ENCODE measurements around the gene IMPDH1.

The IMPDH1 gene

GRCh38 chr7:128398016-128398840, 11.6 kb downstream of the IMPDH1 start:
- Histone ChIP-seq H3K14ac (ENCODE audit: low read length in 2 of 2) (no peak overlapping the region), H3K4ac (ENCODE audit: low read depth in 1 of 2, low read length in 2 of 2) (no peak overlapping the region), H2BK120ac (ENCODE audit: low read depth, low read length) (no peak overlapping the region), H2BK15ac (ENCODE audit: low read depth, poor library complexity, severe bottlenecking) (no peak overlapping the region), H3K9ac (ENCODE audit: low read length) (no peak overlapping the region), H3K79me1 (replicated peaks; ENCODE audit: low read length, poor library complexity, severe bottlenecking) (no peaks in the 10 kb centered on the region), H4K8ac (ENCODE audit: low read length) (no peak overlapping the region), H2AK5ac (ENCODE audit: low read length, severe bottlenecking) (no peak overlapping the region), H3K18ac (ENCODE audit: low read depth in 1 of 2, low read length in 2 of 2) (no peak overlapping the region), H2AFZ (ENCODE audit: low read depth, low read length) (no peak overlapping the region), H4K91ac (ENCODE audit: low read length) (no peak overlapping the region), H3K4me2 (ENCODE audit: low read length, poor library complexity, severe bottlenecking) (no peak overlapping the region), H3K27ac (ENCODE audit: low read length, poor library complexity, severe bottlenecking) (no peak overlapping the region), H3K36me3 (ENCODE audit: control insufficient read depth in 1 of 2, insufficient read depth in 2 of 2, low read depth in 1 of 2, low read length in 2 of 2) (peaks cover 72 to 88% of the 10 kb centered on the region in 2 experiments), H3K27me3 (ENCODE audit: control insufficient read depth in 1 of 2, insufficient read depth in 1 of 2, low read length in 2 of 2) (no peaks in the 10 kb centered on the region), H3K23ac (ENCODE audit: low read length in 2 of 2) (no peak overlapping the region), H3K4me1 (ENCODE audit: control insufficient read depth, insufficient read depth, low read depth, low read length) (no peaks in the 10 kb centered on the region), H3K4me3 (ENCODE audit: insufficient read depth in 1 of 2, low read depth in 1 of 2, low read length in 2 of 2) (no peak overlapping the region), H2BK5ac (ENCODE audit: low read depth, low read length, poor library complexity, severe bottlenecking) (no peak overlapping the region), H3K9me3 (ENCODE audit: control insufficient read depth, low read length) (no peaks in the 10 kb centered on the region), H2BK12ac (ENCODE audit: low read length in 2 of 2) (no peak overlapping the region)
- peak; percentile 62 for DNase-seq
- WGBS = 72% methylated on average over 15 of the region's 16 CpGs

- H3K79me1 ChIP-seq (replicated peaks; ENCODE audit: low read length, poor library complexity, severe bottlenecking) = no peaks in the 10 kb centered on the region
- no peak overlapping the region for H2BK12ac ChIP-seq (ENCODE audit: low read length in 2 of 2)
- no peak overlapping the region for H2BK5ac ChIP-seq (ENCODE audit: low read depth, low read length, poor library complexity, severe bottlenecking)
- no peak overlapping the region for H2BK120ac ChIP-seq (ENCODE audit: low read depth, low read length)
- no peak overlapping the region for H3K9ac ChIP-seq (ENCODE audit: low read length)
- no peaks in the 10 kb centered on the region for H3K4me1 ChIP-seq (ENCODE audit: control insufficient read depth, insufficient read depth, low read depth, low read length)
- H3K4ac ChIP-seq (ENCODE audit: low read depth in 1 of 2, low read length in 2 of 2) = no peak overlapping the region
- no peak overlapping the region for H3K4me2 ChIP-seq (ENCODE audit: low read length, poor library complexity, severe bottlenecking)
- H4K8ac ChIP-seq (ENCODE audit: low read length) = no peak overlapping the region
- no peak overlapping the region for H4K91ac ChIP-seq (ENCODE audit: low read length)
- H2AK5ac ChIP-seq (ENCODE audit: low read length, severe bottlenecking) = no peak overlapping the region
- no peak overlapping the region for H2AFZ ChIP-seq (ENCODE audit: low read depth, low read length)
- no peak overlapping the region for H3K18ac ChIP-seq (ENCODE audit: low read depth in 1 of 2, low read length in 2 of 2)
- H3K36me3 ChIP-seq (ENCODE audit: control insufficient read depth in 1 of 2, insufficient read depth in 2 of 2, low read depth in 1 of 2, low read length in 2 of 2) = peaks cover 80 to 82% of the 10 kb centered on the region in 2 experiments
- WGBS = 98% methylated on average over 10 of the region's 11 CpGs
- H3K27ac ChIP-seq (ENCODE audit: low read length, poor library complexity, severe bottlenecking) = no peak overlapping the region
- H3K23ac ChIP-seq (ENCODE audit: low read length in 2 of 2) = no peak overlapping the region
- H3K14ac ChIP-seq (ENCODE audit: low read length in 2 of 2) = no peak overlapping the region
- H3K27me3 ChIP-seq (ENCODE audit: control insufficient read depth in 1 of 2, insufficient read depth in 1 of 2, low read length in 2 of 2) = no peaks in the 10 kb centered on the region
- DNase-seq = no peak
- H3K9me3 ChIP-seq (ENCODE audit: control insufficient read depth, low read length) = no peaks in the 10 kb centered on the region
- no peak overlapping the region for H2BK15ac ChIP-seq (ENCODE audit: low read depth, poor library complexity, severe bottlenecking)
- no peak overlapping the region for H3K4me3 ChIP-seq (ENCODE audit: insufficient read depth in 1 of 2, low read depth in 1 of 2, low read length in 2 of 2)
These were observed 13.4 kb downstream of the IMPDH1 start for GRCh38 chr7:128396357-128396756.

- no peaks in the 10 kb centered on the region for H3K9me3 ChIP-seq (ENCODE audit: control insufficient read depth, low read length)
- DNase-seq = no peak
- H2AK5ac ChIP-seq (ENCODE audit: low read length, severe bottlenecking) = no peak overlapping the region
- no peak overlapping the region for H3K4me2 ChIP-seq (ENCODE audit: low read length, poor library complexity, severe bottlenecking)
- no peaks in the 10 kb centered on the region for H3K4me1 ChIP-seq (ENCODE audit: control insufficient read depth, insufficient read depth, low read depth, low read length)
- no peak overlapping the region for H3K27ac ChIP-seq (ENCODE audit: low read length, poor library complexity, severe bottlenecking)
- WGBS = 95% methylated on average over 3 of the region's 3 CpGs
- H3K79me1 ChIP-seq (replicated peaks; ENCODE audit: low read length, poor library complexity, severe bottlenecking) = no peaks in the 10 kb centered on the region
- no peak overlapping the region for H2BK12ac ChIP-seq (ENCODE audit: low read length in 2 of 2)
- no peaks in the 10 kb centered on the region for H3K27me3 ChIP-seq (ENCODE audit: control insufficient read depth in 1 of 2, insufficient read depth in 1 of 2, low read length in 2 of 2)
- no peak overlapping the region for H4K8ac ChIP-seq (ENCODE audit: low read length)
- H2AFZ ChIP-seq (ENCODE audit: low read depth, low read length) = no peak overlapping the region
- no peak overlapping the region for H2BK15ac ChIP-seq (ENCODE audit: low read depth, poor library complexity, severe bottlenecking)
- H3K9ac ChIP-seq (ENCODE audit: low read length) = no peak overlapping the region
- no peak overlapping the region for H2BK120ac ChIP-seq (ENCODE audit: low read depth, low read length)
- no peak overlapping the region for H3K18ac ChIP-seq (ENCODE audit: low read depth in 1 of 2, low read length in 2 of 2)
- no peak overlapping the region for H3K14ac ChIP-seq (ENCODE audit: low read length in 2 of 2)
- no peak overlapping the region for H3K4ac ChIP-seq (ENCODE audit: low read depth in 1 of 2, low read length in 2 of 2)
- H4K91ac ChIP-seq (ENCODE audit: low read length) = no peak overlapping the region
- H3K36me3 ChIP-seq (ENCODE audit: control insufficient read depth in 1 of 2, insufficient read depth in 2 of 2, low read depth in 1 of 2, low read length in 2 of 2) = peaks cover 73 to 79% of the 10 kb centered on the region in 2 experiments
- no peak overlapping the region for H2BK5ac ChIP-seq (ENCODE audit: low read depth, low read length, poor library complexity, severe bottlenecking)
- H3K4me3 ChIP-seq (ENCODE audit: insufficient read depth in 1 of 2, low read depth in 1 of 2, low read length in 2 of 2) = no peak overlapping the region
- no peak overlapping the region for H3K23ac ChIP-seq (ENCODE audit: low read length in 2 of 2)
These were observed 14.0 kb downstream of the IMPDH1 start for GRCh38 chr7:128395748-128396147.

GRCh38 chr7:128394904-128395496, 14.8 kb downstream of the IMPDH1 start:
- Histone ChIP-seq H2BK12ac (ENCODE audit: low read length in 2 of 2) (no peak overlapping the region), H4K8ac (ENCODE audit: low read length) (no peak overlapping the region), H2BK120ac (ENCODE audit: low read depth, low read length) (no peak overlapping the region), H2BK5ac (ENCODE audit: low read depth, low read length, poor library complexity, severe bottlenecking) (no peak overlapping the region), H2AK5ac (ENCODE audit: low read length, severe bottlenecking) (no peak overlapping the region), H3K23ac (ENCODE audit: low read length in 2 of 2) (no peak overlapping the region), H2BK15ac (ENCODE audit: low read depth, poor library complexity, severe bottlenecking) (no peak overlapping the region), H4K91ac (ENCODE audit: low read length) (no peak overlapping the region), H3K9ac (ENCODE audit: low read length) (no peak overlapping the region), H3K4me1 (ENCODE audit: control insufficient read depth, insufficient read depth, low read depth, low read length) (no peaks in the 10 kb centered on the region), H2AFZ (ENCODE audit: low read depth, low read length) (no peak overlapping the region), H3K27ac (ENCODE audit: low read length, poor library complexity, severe bottlenecking) (no peak overlapping the region), H3K79me1 (replicated peaks; ENCODE audit: low read length, poor library complexity, severe bottlenecking) (no peaks in the 10 kb centered on the region), H3K4me2 (ENCODE audit: low read length, poor library complexity, severe bottlenecking) (no peak overlapping the region), H3K9me3 (ENCODE audit: control insufficient read depth, low read length) (no peaks in the 10 kb centered on the region), H3K14ac (ENCODE audit: low read length in 2 of 2) (no peak overlapping the region), H3K27me3 (ENCODE audit: control insufficient read depth in 1 of 2, insufficient read depth in 1 of 2, low read length in 2 of 2) (peaks cover 0 to under 1% of the 10 kb centered on the region in 2 experiments), H3K36me3 (ENCODE audit: control insufficient read depth in 1 of 2, insufficient read depth in 2 of 2, low read depth in 1 of 2, low read length in 2 of 2) (peaks cover 66 to 71% of the 10 kb centered on the region in 2 experiments), H3K18ac (ENCODE audit: low read depth in 1 of 2, low read length in 2 of 2) (no peak overlapping the region), H3K4me3 (ENCODE audit: insufficient read depth in 1 of 2, low read depth in 1 of 2, low read length in 2 of 2) (no peak overlapping the region), H3K4ac (ENCODE audit: low read depth in 1 of 2, low read length in 2 of 2) (no peak overlapping the region)
- no peak for DNase-seq
- WGBS = 90% methylated on average over 14 of the region's 16 CpGs

Measured in mesenchymal stem cell (in vitro differentiated cells and primary cell).